Heart right ventricle (tissue), 16 donors: ENCODE results near the gene MTCH1. TPM values are rescaled to one million over a fixed set of nuclear protein-coding genes. Genes with fewer than 3 reads are reported as not detected.

ENCODE experiments used
- ATAC-seq, 8 donors: fragments of 200-7000 bp; cut with Tn5 transposase; one replicate each; pipeline ENCODE4 v1.9.1; 2020; ENCODE audit warnings: mild to moderate bottlenecking in 8 of 8, moderate library complexity in 8 of 8, moderate number of reproducible peaks in 1 of 8
- DNase-seq, 2 donors: peaks; one replicate each; pipeline ENCODE4 v3.0.0-alpha.2; 2020
- H3K27ac ChIP-seq, 10 donors: fragments of 200-600 bp; sonication (generic) in 2 of 10; one replicate each; pipeline versions ENCODE4 v1.5.0 to v1.8.0; 2020 to 2022; ENCODE audit warnings: mild to moderate bottlenecking in 3 of 10
- H3K27me3 ChIP-seq, 7 donors: fragments of 200-600 bp; one replicate each; pipeline ENCODE4 v1.8.0; 2021 to 2022; ENCODE audit warnings: mild to moderate bottlenecking in 2 of 7
- H3K36me3 ChIP-seq, 9 donors: fragments of 200-600 bp; sonication (generic) in 1 of 9; one replicate each; pipeline versions ENCODE4 v1.5.0 to v1.8.0; 2020 to 2022; ENCODE audit warnings: mild to moderate bottlenecking in 2 of 9
- H3K4me1 ChIP-seq, 9 donors: fragments of 200-600 bp; sonication (generic) in 1 of 9; one replicate each; pipeline versions ENCODE4 v1.5.0 to v1.8.0; 2020 to 2022; ENCODE audit warnings: mild to moderate bottlenecking in 4 of 9
- H3K4me3 ChIP-seq, 10 donors: fragments of 200-600 bp; sonication (generic) in 2 of 10; one replicate each; pipeline versions ENCODE4 v1.5.0 to v1.8.0; 2020 to 2022; ENCODE audit warnings: mild to moderate bottlenecking in 7 of 10, moderate library complexity in 2 of 10
- H3K9me3 ChIP-seq, 11 donors: fragments of 200-600 bp in 10 of 11; sonication (generic) in 2 of 11; one replicate each; pipeline versions ENCODE4 v1.5.0 to v1.8.0; 2013 to 2022; ENCODE audit warnings: mild to moderate bottlenecking in 2 of 11, control low read depth in 1 of 11, moderate library complexity in 1 of 11
- CTCF ChIP-seq, 9 donors: fragments of 200-600 bp; sonication (generic) in 2 of 9; IDR thresholded peaks; one replicate each; pipeline versions ENCODE4 v1.5.0 to v1.8.0; 2021 to 2022; ENCODE audit warnings: antibody characterized with exemption in 9 of 9, mild to moderate bottlenecking in 5 of 9, moderate library complexity in 1 of 9
- WGBS, 2 donors: extraction: QIAGEN DNeasy Blood & Tissue Kit; methylation state at CpG; one replicate each; pipeline ENCODE4 v1.1.7; 2013; ENCODE audit warnings: inconsistent platforms in 1 of 2; 5-methylcytosine and 5-hydroxymethylcytosine counted together
- intact Hi-C, 10 donors: fragments of 100-400 bp; cut with DNase I; formaldehyde crosslinking; loops; one replicate each; pipeline versions ENCODE4 v1.11.1 to v1.14.2; 2022
- polyA plus RNA-seq, 2 donors: library from polyadenylated mRNA; stranded (reverse); fragments of 200-250 nt; gene quantifications; one replicate each; pipeline ENCODE4 v1.2.3, GENCODE V29; 2013
- total RNA-seq, 10 donors: library from RNA; stranded (reverse); fragmentation: NEBNext Ultra II Directional in 3 of 10; extraction: Animal tissue kit (Norgen Biotek cat#: 25700) in 3 of 10; gene quantifications; one replicate each; pipeline versions ENCODE4 v1.2.1 to v1.2.4, GENCODE V29; 2021 to 2023
- donor health status: Arrhythmogenic right ventricular cardiomyopathy.
- donor health status: ischemic (EF 13 %, LVEDD 7.1; RV severe dilation, severe dysfunction).
- donor health status: healthy with polysubstance abuse.
- donor health status: DM: no; HTN: yes; CAD: no.
- donor health status: DM: no; HTN: no; CAD: no.
- donor health status: ischemic (EF 25% LVEDD 6.9; RV normal size, moderate dysfunction).
- donor health status: ischemic (EF 25% LVEDD 5.7; RV mildly dilated, moderate dysfunction).
- donor health status: healthy.
- donor health status: DM: yes; HTN: yes; CAD: no.
- donor health status: Ischemic cardiomyopathy.
- donor health status: ischemic (EF 35%, LVEDD 5.7; RV mildly dilated, moderate dysfunction).
- donor health status: nonischemic (EF 11% LVEDD 7.7; RV severe dilation, severe dysfunction).
- donor health status: DM: yes; HTN: yes; CAD: no.
- donor health status: PGD.
- donor health status: ischemic (EF 29% LVEDD 5.4; RV normal size, mild dysfunction).
- donor health status: nonischemic (EF 23%, LVEDD 6.1; RV moderate dilation, normal function).

Gene MTCH1
- total and polyA plus RNA-seq, 12 donors, result 82.6 to 341 (median 156) TPM

GRCh38 chr6:36961441-36962435 lies 24.3 kb downstream of the MTCH1 start:
- H3K9me3 ChIP-seq, result no peaks in the 10 kb centered on the region
- DNase-seq, result no peak
- TF ChIP-seq CTCF (IDR thresholded peaks at IDR 0.05), result no peak
- intact Hi-C loops, result no loop called here
- no peak overlapping the region for H3K4me3 ChIP-seq
- no peak for ATAC-seq
- H3K36me3 ChIP-seq, result peaks cover 0 to 10% (median 1%) of the 10 kb centered on the region in 9 donors
- no peaks in the 10 kb centered on the region for H3K27me3 ChIP-seq
- H3K4me1 ChIP-seq, result peaks cover 8 to 54% (median 30%) of the 10 kb centered on the region in 9 donors
- H3K27ac ChIP-seq, result peak overlapping the region in 5 of 10 donors; percentile 26 to 78 (median 65)
- 70 to 74% methylated on average over 40 of the region's 40 CpGs for WGBS, 2 donors

- DNase-seq (no peak), ATAC-seq (no peak)
- Histone ChIP-seq H3K9me3 (no peaks in the 10 kb centered on the region), H3K27ac (peak overlapping the region in 2 of 10 donors; percentile 39 to 68), H3K36me3 (no peaks in the 10 kb centered on the region), H3K27me3 (peaks cover 0 to 6% (median 0%) of the 10 kb centered on the region in 7 donors), H3K4me3 (no peak overlapping the region), H3K4me1 (peaks cover 8 to 63% (median 33%) of the 10 kb centered on the region in 9 donors)
- WGBS, 2 donors, result 90 to 93% methylated on average over 17 of the region's 17 CpGs
- TF ChIP-seq CTCF (IDR thresholded peaks at IDR 0.05), result no peak
- intact Hi-C loops, result no loop called here
Observed at GRCh38 chr6:36959555-36960250, 26.3 kb downstream of the MTCH1 start.

GRCh38 chr6:36958775-36959554 lies 27.0 kb downstream of the MTCH1 start:
- Histone ChIP-seq H3K27ac (peak overlapping the region in 2 of 10 donors; percentile 39 to 68), H3K4me1 (peaks cover 4 to 61% (median 27%) of the 10 kb centered on the region in 9 donors), H3K4me3 (no peak overlapping the region), H3K9me3 (no peaks in the 10 kb centered on the region), H3K36me3 (no peaks in the 10 kb centered on the region), H3K27me3 (peaks cover 0 to 6% (median 0%) of the 10 kb centered on the region in 7 donors)
- TF ChIP-seq CTCF (IDR thresholded peaks at IDR 0.05), result no peak
- DNase-seq (no peak), ATAC-seq (no peak)
- intact Hi-C loops, result no loop called here
- 88 to 89% methylated on average over 42 to 44 of the region's 44 CpGs for WGBS, 2 donors
